Cardiac fibroblast (primary cell): Measurements from ENCODE around the gene PDXDC1.
"Not testable (repeated sequence)": the region's sequence is repeated elsewhere in the genome, so short reads cannot be mapped to it uniquely, and the experiment has no call there.

Experiments
- DNase-seq, 2 donors: peaks; one replicate each; pipeline versions ENCODE4 v3.0.0 to v3.0.0-alpha.2; 2010; ENCODE audit warnings: low read depth in 2 of 2
- H3K4me3 ChIP-seq, 2 donors: replicated peaks in 1 of 2; 1 replicate in 1 of 2; 2 replicates in 1 of 2; pipeline ENCODE4 v1.5.1; 2011; ENCODE audit warnings: low read depth in 2 of 2, low read length in 2 of 2, mild to moderate bottlenecking in 2 of 2, moderate library complexity in 1 of 2
- CTCF ChIP-seq: IDR thresholded peaks from one replicate; pipeline ENCODE4 v1.5.1; 2011; ENCODE audit warnings: low read depth, mild to moderate bottlenecking, low read length, inconsistent platforms

The PDXDC1 gene

GRCh38 chr16:15046692-15047376 lies 72.0 kb downstream of the PDXDC1 start:
- no peak for DNase-seq
- H3K4me3 ChIP-seq: no peak overlapping the region
- no peak for TF ChIP-seq CTCF

GRCh38 chr16:15049581-15050180 lies 74.9 kb downstream of the PDXDC1 start:
- H3K4me3 ChIP-seq: no peak overlapping the region
- DNase-seq: no peak
- no peak for TF ChIP-seq CTCF

- H3K4me3 ChIP-seq, DNase-seq: not testable (repeated sequence)
Observed at GRCh38 chr16:15050440-15050839, 75.6 kb downstream of the PDXDC1 start.

GRCh38 chr16:15051387-15051951 lies 76.6 kb downstream of the PDXDC1 start:
- no peak for TF ChIP-seq CTCF
- no peak overlapping the region for H3K4me3 ChIP-seq
- no peak for DNase-seq

GRCh38 chr16:15052747-15053476 lies 78.1 kb downstream of the PDXDC1 start:
- no peak overlapping the region for H3K4me3 ChIP-seq
- no peak for TF ChIP-seq CTCF

GRCh38 chr16:15053904-15054303 lies 79.1 kb downstream of the PDXDC1 start:
- no peak overlapping the region for H3K4me3 ChIP-seq
- no peak for TF ChIP-seq CTCF
- no peak for DNase-seq

More at GRCh38 chr16:15052747-15053476, 78.1 kb downstream of the PDXDC1 start:
- peak in 1 of 2 donors; percentile 35 for DNase-seq
